ELF-1 (cell line): ENCODE measurements around the gene TPRN.

Experiments
- DNase-seq: peaks from one replicate; pipeline ENCODE4 v3.0.0-alpha.2; 2016; ENCODE audit warnings: low read depth, low spot score

Gene TPRN

DNA sequence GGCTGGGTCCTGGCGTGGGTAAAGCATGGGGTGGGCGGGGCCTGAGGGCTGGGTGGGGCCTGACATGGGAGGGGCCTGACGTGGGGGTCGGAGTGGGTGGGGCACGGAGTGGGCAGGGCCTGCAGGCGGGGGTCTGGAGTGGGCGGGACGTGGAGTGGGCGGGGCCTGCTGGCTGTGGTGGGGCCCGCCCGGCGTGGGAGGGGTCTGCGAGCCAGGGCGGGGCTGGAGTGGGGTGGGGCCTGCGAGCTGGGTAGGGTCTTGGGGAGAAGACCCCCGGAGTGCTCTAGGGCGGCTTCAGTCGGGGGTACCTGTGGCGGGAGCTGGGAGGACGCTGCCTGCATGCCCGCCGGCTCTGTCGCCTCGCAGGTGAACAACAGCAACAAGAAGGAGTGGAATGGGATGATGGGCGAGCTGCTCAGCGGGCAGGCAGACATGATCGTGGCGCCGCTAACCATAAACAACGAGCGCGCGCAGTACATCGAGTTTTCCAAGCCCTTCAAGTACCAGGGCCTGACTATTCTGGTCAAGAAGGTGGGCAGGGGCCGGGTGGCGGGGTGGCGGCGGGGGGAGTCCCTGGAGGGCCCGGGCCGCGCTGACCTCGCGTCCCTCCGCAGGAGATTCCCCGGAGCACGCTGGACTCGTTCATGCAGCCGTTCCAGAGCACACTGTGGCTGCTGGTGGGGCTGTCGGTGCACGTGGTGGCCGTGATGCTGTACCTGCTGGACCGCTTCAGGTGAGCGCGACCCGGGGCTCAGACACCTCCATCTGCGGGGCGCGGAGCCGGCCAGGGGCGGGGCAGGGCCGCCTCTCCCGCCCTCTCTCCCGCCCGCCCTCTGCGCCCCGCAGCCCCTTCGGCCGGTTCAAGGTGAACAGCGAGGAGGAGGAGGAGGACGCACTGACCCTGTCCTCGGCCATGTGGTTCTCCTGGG is 38.7 kb downstream of the TPRN start:
- no peak for DNase-seq

DNA sequence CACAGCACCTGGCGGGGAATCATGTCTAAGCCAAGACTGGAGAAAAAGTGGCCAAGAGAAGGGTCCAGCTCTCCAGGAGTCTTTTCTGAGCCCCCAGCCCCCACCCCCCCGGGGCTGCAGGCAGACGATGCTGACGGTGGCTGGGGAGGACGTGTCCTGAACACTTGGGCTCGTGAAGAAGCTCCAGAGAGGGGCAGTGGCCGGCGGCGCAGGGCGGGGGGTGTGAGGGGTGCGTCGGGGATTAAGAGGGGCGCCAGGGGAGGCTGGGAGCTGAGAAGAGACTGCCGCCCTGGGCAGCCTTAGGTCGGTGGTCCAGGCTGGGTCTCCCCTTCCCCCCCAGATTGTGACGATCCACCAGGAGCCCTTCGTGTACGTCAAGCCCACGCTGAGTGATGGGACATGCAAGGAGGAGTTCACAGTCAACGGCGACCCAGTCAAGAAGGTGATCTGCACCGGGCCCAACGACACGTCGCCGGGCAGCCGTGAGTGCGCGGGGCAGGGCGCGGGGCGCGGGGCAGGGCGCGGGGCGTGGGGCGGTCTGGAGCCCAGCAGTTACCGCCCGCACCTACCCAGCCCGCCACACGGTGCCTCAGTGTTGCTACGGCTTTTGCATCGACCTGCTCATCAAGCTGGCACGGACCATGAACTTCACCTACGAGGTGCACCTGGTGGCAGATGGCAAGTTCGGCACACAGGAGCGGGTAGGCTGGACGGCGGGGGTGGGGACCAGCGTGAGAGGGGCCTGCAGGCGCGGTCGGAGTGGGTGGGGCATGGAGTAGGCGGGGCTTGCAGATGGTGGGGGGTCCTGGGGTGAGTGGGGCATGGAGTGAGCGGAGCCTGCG is 39.6 kb downstream of the TPRN start:
- no peak for DNase-seq

DNA sequence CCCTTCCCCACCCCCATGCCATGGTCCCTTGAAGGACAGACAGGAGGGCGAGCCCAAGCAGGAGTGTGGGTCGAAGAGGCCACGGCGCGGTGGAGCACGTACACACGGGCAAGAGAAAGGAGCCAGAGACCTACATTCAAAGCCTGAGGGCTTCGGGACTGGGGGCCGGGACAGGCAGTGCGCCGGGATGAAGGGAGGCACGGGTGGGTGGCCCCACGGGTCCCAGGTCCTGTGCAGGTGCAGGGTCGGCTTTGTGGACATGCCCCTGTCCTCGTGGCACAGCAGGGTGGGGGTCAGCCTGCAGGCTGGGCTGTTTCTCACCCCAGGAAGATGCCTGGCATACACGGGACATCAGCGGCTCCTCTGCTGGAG is 40.5 kb downstream of the TPRN start:
- DNase-seq, result no peak

DNA sequence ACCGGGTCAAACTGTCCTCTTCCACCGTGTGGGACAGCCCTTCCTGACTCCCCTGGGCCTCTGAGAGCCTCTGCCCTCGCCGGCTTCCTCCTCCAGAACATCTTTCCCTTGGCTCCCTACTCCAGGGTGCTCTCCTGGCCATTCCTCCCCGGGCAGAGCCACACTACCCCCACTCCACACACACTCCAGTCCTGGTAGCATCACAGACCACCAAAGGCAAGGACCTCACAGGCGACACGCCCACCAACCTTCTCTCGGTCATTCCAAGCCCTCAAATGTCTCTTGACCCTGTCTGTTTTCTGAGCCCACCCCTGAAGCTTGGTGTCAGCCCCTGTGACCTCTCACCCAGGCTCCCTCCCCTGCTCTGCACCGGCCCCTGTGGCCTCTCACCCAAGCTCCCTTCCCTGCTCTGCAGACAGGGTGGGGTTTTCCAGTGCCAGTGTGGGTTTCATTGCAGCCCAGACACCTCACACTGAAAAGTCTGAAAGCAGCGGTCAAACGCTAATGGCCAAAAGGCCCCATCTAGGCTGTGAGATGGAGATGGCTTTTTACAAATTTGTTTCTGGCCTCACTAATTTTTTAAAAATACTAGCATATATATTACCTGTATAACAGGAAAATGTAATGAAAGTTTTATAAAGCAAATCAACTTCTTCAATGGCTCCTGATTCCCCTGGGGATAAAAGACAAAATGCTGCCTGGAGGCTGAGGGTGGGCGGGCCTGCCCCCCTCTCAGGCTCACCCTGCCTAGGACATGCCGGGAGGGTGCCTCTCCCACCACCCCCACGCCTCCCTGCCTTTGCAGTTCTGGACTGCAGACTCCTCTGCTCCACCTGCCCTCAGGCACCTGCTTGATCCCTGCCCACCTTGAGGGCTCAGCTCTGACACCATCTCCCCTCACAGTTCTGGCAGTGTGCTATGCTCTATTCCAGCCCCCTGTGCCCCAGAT is 41.2 kb downstream of the TPRN start:
- DNase-seq, result no peak

DNA sequence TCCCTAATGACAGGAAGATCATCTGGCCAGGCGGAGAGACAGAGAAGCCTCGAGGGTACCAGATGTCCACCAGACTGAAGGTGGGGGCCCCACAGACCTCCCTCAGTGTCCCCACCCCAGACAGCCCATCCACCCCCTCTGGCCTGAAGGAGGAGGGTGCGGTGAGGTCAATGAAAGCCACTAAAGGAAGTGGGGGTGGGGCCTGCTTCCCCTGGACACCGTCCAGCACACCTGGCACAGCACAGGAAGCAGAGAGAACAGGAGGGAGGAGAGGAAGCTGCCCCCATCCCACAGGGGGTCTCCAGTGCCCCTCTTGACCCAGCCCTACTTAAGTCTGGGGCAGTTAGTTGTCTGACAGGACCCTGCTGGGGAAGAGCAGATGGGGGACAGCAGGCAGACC is 41.9 kb downstream of the TPRN start:
- no peak for DNase-seq

DNA sequence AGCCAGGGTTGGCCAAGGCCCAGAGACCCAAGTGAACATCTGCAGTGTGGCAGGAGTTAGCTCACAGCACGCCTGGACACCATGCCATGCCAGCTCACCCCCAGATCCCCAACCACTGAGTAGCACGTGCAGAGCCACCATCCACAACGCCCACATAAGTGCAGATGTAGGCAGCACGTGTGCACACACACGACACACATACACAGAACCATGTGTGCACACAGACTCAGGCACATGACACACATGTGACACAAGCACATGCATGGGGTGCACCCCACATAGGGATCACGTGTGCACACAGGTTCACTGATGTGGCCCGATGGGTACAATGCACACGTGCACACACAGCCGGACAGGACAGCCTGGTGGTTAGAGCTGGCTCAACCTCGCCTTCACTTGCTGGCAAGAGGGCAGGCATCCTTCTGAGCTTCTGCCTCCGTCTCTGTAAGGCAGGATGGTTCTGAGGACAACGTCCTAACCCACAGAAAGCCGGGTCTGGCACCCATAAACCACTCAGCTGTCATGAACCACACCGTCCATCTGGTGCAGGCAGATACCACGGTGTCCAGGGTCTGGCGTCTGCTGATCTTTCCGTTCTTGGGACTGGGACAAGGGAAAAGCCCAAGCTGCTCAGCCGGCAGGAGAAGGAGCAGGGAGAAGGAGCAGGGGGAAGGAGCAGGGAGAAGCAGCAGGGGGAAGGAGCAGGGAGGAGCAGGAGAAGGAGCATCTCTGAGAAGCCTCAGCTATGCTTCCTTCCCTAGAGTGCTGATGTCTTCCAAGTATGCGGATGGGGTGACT is 42.7 kb downstream of the TPRN start:
- DNase-seq, result no peak

DNA sequence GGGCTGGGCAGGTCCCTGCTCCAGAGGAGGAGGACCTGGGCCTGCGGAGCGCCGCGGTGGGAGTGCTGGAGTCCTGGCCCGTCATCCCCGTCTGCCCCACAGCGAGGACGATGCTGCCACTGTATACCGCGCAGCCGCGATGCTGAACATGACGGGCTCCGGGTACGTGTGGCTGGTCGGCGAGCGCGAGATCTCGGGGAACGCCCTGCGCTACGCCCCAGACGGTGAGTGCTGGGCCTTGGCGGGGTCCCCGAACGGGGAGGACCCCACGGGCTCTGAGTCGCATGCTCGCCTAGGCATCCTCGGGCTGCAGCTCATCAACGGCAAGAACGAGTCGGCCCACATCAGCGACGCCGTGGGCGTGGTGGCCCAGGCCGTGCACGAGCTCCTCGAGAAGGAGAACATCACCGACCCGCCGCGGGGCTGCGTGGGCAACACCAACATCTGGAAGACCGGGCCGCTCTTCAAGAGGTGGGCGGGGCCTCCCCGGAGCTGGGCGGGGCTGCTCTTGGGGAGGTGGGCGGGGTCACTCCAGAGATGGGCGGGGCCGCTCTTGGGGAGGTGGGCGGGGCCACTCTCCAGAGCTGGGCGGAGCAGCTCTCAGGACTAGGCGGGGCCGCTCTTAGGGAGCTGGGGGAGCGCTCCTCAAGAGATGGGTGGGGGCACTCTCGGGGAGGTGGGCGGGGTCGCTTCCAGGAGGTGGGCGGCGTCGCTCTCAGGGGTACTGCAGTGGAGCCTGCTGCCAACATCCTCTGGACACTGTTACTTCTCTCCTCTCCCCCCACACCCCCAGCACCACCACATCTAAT is 43.8 kb downstream of the TPRN start:
- no peak for DNase-seq

DNA sequence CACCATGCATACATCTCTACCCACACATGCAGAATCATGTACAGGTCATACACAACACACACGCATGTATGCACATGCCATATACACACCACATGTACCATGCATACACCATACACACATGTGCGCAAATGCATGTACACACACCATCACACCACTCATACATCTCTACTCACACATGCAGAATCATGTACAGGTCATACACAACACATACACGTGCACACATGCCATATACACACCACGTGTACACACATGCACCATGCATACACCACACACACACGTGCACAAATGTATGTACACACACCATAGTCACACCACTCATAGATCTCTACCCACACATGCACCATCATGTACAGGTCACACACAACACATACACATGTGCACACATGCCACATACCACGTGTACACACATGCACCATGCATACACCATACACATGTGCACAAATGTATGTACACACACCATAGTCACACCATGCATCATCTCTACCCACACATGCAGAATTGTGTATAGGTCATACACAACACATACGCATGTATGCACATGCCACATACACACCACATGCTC is 47.6 kb downstream of the TPRN start:
- no peak for DNase-seq

DNA sequence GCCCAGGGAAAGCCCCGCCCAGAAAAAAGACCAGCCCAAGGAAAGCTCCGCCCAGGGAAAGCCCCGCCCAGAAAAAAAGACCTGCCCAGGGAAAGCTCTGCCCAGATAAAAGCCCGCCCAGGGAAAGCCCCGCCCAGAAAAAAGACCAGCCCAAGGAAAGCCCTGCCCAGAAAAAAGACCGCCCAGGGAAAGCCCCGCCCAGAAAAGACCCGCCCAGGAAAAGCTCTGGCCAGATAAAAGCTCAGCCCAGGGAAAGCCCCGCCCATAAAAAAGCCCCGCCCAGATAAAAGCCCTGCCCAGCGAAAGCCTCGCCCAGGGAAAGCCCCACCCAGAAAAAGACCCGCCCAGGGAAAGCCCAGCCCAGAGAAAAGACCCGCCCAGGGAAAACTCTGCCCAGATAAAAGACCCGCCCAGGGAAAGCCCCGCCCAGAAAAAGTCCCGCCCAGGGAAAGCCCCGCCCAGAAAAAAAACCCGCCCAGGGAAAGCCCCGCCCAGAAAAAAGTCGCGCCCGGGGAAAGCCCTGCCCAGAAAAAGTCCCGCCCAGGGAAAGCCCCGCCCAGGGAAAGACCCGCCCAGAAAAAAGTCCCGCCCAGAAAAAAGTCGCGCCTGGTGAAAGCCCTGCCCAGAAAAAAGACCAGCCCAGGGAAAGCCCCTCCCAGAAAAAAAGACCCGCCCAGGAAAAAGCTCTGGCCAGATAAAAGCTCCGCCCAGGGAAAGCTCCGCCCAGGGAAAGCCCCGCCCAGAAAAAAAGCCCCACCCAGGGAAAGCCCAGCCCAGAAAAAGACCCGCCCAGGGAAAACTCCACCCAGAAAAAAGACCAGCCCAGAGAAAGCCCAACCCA is 49.7 kb downstream of the TPRN start:
- DNase-seq, result peak; percentile 86

DNA sequence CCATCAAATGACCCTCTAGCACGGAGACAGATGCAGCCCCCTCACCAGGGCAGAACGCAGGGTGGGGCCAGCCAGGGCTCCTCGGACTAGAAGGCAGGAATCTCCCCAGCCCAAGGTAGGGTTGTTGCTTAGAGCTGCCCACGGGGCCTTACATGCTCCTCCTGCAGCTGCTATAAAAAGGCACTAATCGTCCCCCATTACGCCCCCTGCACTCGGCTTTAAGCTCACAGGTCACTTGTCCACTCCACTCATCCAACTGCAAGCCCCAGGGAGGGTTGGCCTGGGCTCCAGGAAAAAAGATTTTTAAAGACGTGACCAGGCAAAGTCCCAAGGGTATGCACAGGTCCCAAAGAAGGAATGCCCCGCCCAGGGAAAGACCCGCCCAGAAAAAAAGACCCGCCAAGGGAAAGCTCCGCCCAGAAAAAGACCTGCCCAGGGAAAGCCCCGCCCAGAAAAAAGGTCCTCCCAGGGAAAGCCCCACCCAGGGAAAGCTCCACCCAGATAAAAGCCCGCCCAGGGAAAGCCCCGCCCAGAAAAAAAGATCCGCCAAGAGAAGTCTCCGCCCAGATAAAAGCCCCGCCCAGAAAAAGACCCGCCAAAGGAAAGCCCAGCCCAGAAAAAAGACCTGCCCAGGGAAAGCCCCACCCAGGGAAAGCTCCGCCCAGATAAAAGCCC is 50.5 kb downstream of the TPRN start:
- DNase-seq, result peak; percentile 95

DNA sequence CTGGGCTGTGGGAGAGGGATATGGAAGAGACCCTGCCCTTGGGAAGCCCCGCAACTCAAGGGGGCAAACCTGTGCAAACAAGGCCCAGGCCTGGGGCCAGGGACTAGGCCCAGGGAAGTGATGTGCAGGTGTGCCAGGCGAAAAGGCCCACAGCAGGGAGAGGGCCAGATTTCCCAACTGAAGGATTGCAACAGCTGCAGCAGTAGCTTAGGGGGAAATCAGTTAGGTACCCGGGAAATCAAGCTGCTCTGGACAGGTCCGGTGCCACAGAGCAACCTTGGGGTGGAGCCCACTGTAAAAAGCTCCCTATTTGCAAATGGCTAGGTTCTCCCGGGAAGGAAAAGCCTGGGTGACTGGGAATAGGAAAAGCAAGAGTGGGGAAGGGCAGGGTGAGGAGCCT is 51.2 kb downstream of the TPRN start:
- no peak for DNase-seq

DNA sequence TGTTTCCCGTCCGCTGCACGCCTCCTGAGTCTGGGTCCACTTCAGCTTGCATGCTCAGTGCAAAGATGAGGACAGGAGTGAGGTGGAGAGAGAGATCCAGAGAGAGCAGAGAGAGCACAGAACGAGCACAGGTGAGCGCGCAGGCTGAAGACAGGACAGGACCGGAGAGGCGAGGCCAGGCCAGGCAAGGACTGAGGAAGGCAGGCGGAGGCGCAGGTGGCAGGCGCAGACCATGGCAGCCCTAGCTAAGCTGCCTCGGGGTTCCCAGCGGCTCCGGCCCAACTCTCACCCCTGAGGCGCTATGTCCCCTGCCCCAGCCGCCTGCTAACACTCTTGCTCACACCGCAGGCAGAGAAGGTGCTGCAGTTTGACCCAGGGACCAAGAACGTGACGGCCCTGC is 51.9 kb downstream of the TPRN start:
- DNase-seq, result no peak

DNA sequence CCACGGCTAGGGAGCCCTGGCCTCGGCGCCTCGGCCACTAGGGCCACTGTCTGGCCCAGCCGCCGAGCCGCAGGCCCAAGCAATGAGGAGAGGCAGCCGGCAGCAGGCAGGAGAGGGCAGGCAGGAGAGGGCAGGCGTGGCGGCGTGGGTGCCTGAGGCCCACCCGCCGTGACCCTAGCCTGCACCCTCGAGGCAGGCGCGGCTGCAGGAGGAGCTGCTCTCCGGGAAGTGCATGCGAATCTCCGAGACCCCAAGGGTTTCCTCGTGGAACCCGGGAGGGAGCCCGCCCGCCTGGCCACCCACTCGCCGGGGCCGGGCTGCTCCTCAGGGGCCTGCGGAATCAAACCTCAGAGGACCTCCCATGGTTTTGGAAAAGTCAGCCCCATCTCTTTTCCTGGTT is 52.3 kb downstream of the TPRN start:
- no peak for DNase-seq

DNA sequence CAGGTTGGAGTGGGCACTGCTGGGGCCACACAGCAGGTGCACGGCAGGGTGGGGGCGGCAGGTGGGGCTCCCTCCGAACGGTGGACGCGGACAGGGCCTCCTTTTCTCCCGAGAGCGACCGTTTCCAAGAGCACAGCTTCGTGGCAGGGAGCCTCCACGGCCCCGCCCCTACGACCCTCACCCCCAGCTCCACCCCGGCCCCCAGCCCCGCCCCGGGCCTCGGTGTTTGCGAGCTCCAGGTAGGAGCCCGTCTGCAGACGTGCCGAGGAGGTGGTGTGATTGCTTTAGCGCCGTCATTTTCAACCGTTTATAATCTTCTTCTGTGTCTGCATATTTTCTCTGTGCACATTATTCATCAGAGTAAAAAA is 52.8 kb downstream of the TPRN start:
- no peak for DNase-seq

DNA sequence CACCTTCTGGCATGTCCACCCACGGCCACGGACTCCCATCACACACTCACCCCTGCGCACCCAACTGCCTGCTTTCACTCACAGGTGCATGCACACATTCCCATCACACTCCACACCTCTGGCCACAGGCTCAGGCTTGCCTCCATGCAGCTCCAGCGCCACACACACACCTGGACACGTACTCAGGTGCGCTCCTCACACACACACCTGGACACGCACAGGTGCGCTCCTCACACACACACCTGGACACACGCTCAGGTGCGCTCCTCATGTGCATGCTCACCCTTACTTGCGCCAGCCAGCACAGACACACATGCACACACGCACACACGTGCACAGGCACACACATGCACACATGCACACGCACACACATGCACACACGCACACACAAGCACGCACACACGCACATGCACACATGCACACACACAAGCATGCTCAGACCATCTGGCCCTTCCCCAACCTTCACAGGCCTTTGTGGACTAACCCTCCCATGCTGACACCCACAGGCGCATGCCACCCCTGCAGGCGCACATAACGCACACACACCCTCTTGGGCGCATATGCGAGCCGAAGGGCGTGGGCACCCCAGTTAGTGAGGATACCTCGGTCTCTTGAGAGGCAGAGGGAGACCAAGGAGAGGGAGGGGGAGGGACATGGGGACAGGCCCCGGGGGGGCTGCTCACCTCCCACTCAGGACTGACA is 53.3 kb downstream of the TPRN start:
- no peak for DNase-seq

DNA sequence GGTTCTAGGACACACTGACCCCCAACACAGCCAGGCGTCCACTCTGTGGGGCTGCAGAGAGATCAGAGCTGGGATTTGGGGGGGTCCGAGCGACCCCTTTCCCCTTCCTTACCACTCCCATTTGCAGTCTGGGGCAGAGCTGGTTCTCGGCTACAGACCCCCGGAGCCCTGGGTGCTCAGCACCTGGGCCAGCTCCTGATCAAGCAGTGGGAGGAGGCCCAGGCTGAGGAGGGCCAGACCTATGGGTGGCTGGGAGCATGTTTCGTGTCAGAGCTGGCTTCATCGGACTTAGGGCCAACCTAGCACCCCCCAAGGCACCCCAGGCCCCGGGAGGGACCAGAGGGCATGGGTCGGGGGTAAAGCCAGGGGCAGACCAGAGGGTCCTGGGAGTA is 54.0 kb downstream of the TPRN start:
- no peak for DNase-seq

DNA sequence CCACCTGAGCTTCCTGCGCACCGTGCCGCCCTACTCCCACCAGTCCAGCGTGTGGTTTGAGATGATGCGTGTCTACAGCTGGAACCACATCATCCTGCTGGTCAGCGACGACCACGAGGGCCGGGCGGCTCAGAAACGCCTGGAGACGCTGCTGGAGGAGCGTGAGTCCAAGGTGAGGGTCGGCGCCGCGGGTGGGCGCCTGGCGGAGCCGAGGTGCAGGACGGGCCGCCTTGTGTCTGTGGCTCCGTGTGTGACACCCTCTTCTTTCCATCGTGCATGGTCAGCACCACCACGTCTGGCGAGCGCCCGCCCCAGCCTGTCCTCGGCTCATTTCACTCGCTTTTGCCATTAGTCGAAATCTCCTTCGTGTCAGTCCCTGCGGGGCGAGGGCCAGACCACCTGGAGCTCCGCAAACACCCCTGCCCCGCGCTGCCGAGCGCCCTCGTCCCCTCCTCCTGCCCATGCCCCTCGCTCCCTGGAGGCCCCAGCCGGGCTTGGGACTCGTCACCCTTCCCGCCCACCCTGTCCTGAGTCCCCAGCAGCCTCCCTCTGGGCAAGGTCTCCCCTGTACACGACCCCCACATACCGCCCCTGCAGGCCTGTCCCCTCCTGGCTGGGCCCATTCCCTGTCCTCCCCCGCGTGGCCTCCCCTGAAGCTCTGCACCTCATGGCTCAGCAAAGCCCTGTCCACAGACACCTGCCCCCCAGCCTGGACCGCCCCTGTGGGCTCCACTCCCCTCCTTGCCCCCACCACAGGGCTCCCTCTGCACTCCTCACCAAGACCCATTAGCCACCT is 54.6 kb downstream of the TPRN start:
- no peak for DNase-seq
